IMR-90 (cell line): ENCODE results near the gene TBP. TPM values are rescaled to one million over a fixed set of nuclear protein-coding genes. Genes with fewer than 3 reads are reported as not detected.

Experiments used
- ATAC-seq: fragments of 200-7000 bp; cut with Tn5 transposase; 2 replicates; pipeline ENCODE4 v1.9.1; 2020; ENCODE audit warnings: low read depth, mild to moderate bottlenecking, moderate library complexity
- BruUV-seq: library from RNA; stranded (reverse); fragments of 400-500 nt; replicated peaks from 2 replicates; lab custom pipeline; 2021; lab: Mats Ljungman, UMichigan
- CTCF ChIA-PET: fragments of 300-600 bp; formaldehyde crosslinking; extraction: SDS; loops from one replicate; lab custom pipeline; 2021; ENCODE audit warnings: antibody characterized with exemption; lab: Yijun Ruan, JAX
- POLR2A ChIA-PET: fragments of 300-600 bp; sonication (Branson Sonifier 250); formaldehyde crosslinking; loops from one replicate; lab custom pipeline; 2022; ENCODE audit warnings: antibody characterized with exemption; ENCODE audit not compliant: unreplicated experiment; lab: Charles Lee
- DNase-seq: peaks from one replicate; pipeline ENCODE4 v3.0.0; 2013
- H2AFZ ChIP-seq: replicated peaks from 2 replicates; pipeline ENCODE3; 2013; ENCODE audit warnings: low read length, mild to moderate bottlenecking; ENCODE audit not compliant: poor library complexity
- H2AK5ac ChIP-seq: 2 replicates; pipeline ENCODE4 v1.6.1; 2013; ENCODE audit warnings: low read depth, low read length, inconsistent platforms
- H2AK9ac ChIP-seq: replicated peaks from 2 replicates; pipeline ENCODE3; 2013; ENCODE audit warnings: mild to moderate bottlenecking, low read depth, low read length, moderate library complexity; ENCODE audit not compliant: poor library complexity
- H2BK120ac ChIP-seq: 2 replicates; pipeline ENCODE4 v1.6.1; 2013; ENCODE audit warnings: low read depth, low read length, inconsistent platforms
- H2BK15ac ChIP-seq: 3 replicates; pipeline ENCODE4 v1.6.1; 2013; ENCODE audit warnings: low read depth, low read length, inconsistent platforms
- H2BK20ac ChIP-seq: 2 replicates; pipeline ENCODE4 v1.6.1; 2013; ENCODE audit warnings: low read depth, mild to moderate bottlenecking, inconsistent platforms, low read length, moderate library complexity
- H2BK5ac ChIP-seq: 2 replicates; pipeline ENCODE4 v1.6.1; 2013; ENCODE audit warnings: mild to moderate bottlenecking, low read depth, low read length, inconsistent platforms; ENCODE audit not compliant: poor library complexity, severe bottlenecking
- H3K14ac ChIP-seq: replicated peaks from 2 replicates; pipeline ENCODE4 v1.6.1; 2013; ENCODE audit warnings: low read depth, low read length, inconsistent platforms
- H3K18ac ChIP-seq: 2 replicates; pipeline ENCODE4 v1.6.1; 2013; ENCODE audit warnings: low read depth, low read length, control low read depth
- H3K23ac ChIP-seq: 2 replicates; pipeline ENCODE4 v1.6.1; 2013; ENCODE audit warnings: low read depth, low read length, inconsistent platforms
- H3K27ac ChIP-seq: 2 replicates; pipeline ENCODE4 v1.5.1; 2013; ENCODE audit warnings: mild to moderate bottlenecking, control low read depth, low read length; ENCODE audit not compliant: insufficient read depth
- H3K27me3 ChIP-seq: 2 replicates; pipeline ENCODE4 v1.6.1; 2013; ENCODE audit warnings: low read length; ENCODE audit not compliant: control insufficient read depth, insufficient read depth
- H3K36me3 ChIP-seq: 2 replicates; pipeline ENCODE4 v1.6.1; 2013; ENCODE audit warnings: low read length, mixed read lengths; ENCODE audit not compliant: control insufficient read depth, insufficient read depth
- H3K4ac ChIP-seq: 2 replicates; pipeline ENCODE4 v1.6.1; 2013; ENCODE audit warnings: low read depth, low read length, inconsistent platforms
- H3K4me1 ChIP-seq: 2 replicates; pipeline ENCODE4 v1.6.1; 2013; ENCODE audit warnings: low read length, mixed read lengths; ENCODE audit not compliant: control insufficient read depth, insufficient read depth
- H3K4me2 ChIP-seq: 2 replicates; pipeline ENCODE4 v1.6.1; 2013; ENCODE audit warnings: low read depth, mild to moderate bottlenecking, control low read depth, low read length, moderate library complexity
- H3K4me3 ChIP-seq: 2 replicates; pipeline ENCODE4 v1.5.1; 2013; ENCODE audit warnings: low read depth, mild to moderate bottlenecking, control low read depth, low read length, moderate library complexity; ENCODE audit not compliant: insufficient read depth
- H3K56ac ChIP-seq: 2 replicates; pipeline ENCODE4 v1.6.1; 2013; ENCODE audit warnings: low read length, inconsistent platforms; ENCODE audit not compliant: insufficient read depth; ENCODE audit errors: extremely low read depth
- H3K79me1 ChIP-seq, 2 experiments: 2 replicates each; pipeline ENCODE4 v1.6.1; 2013; ENCODE audit warnings: low read length in 2 of 2, inconsistent platforms in 1 of 2, low read depth in 1 of 2
- H3K9ac ChIP-seq: 2 replicates; pipeline ENCODE4 v1.6.1; 2013; ENCODE audit warnings: low read depth, low read length, control low read depth
- H3K9me1 ChIP-seq: 2 replicates; pipeline ENCODE4 v1.6.1; 2013; ENCODE audit warnings: low read length, inconsistent platforms; ENCODE audit not compliant: insufficient read depth
- H3K9me3 ChIP-seq: 2 replicates; pipeline ENCODE4 v1.6.1; 2013; ENCODE audit warnings: low read length; ENCODE audit not compliant: control insufficient read depth, insufficient read depth
- H4K20me1 ChIP-seq: 2 replicates; pipeline ENCODE4 v1.6.1; 2013; ENCODE audit warnings: low read length, inconsistent platforms; ENCODE audit not compliant: insufficient read depth
- H4K5ac ChIP-seq: 2 replicates; pipeline ENCODE4 v1.6.1; 2013; ENCODE audit warnings: mild to moderate bottlenecking, low read depth, low read length, control low read depth
- H4K8ac ChIP-seq, 2 experiments: 2 replicates each; pipeline ENCODE4 v1.6.1; 2013; ENCODE audit warnings: low read depth in 2 of 2, low read length in 2 of 2, control low read depth in 1 of 2, inconsistent platforms in 1 of 2
- H4K91ac ChIP-seq: 2 replicates; pipeline ENCODE4 v1.6.1; 2013; ENCODE audit warnings: low read depth, low read length, inconsistent platforms; ENCODE audit not compliant: insufficient read depth
- BHLHE40 ChIP-seq: fragments of 150-350 bp; IDR thresholded peaks from 2 replicates; pipeline ENCODE4 v1.6.1; 2016; ENCODE audit warnings: mild to moderate bottlenecking, low read depth, low read length
- CEBPB ChIP-seq: IDR thresholded peaks from 2 replicates; pipeline ENCODE4 v1.6.1; 2012; ENCODE audit warnings: low read depth, low read length, improper control_type of control experiment
- CTCF ChIP-seq: conservative IDR thresholded peaks from 2 replicates; pipeline ENCODE4 v1.5.1; 2012; ENCODE audit warnings: mild to moderate bottlenecking, low read depth, low read length, improper control_type of control experiment
- ELK1 ChIP-seq: fragments of 150-350 bp; IDR thresholded peaks from 2 replicates; pipeline ENCODE4 v1.6.1; 2016; ENCODE audit warnings: low read depth, mild to moderate bottlenecking, low read length, moderate library complexity, borderline replicate concordance
- FOS ChIP-seq: fragments of 150-350 bp; IDR thresholded peaks from 2 replicates; pipeline ENCODE4 v1.6.1; 2016; ENCODE audit warnings: low read depth, low read length
- MAFK ChIP-seq: IDR thresholded peaks from 2 replicates; pipeline ENCODE4 v1.6.1; 2012; ENCODE audit warnings: low read depth, low read length, improper control_type of control experiment
- MAZ ChIP-seq: IDR thresholded peaks from 2 replicates; pipeline ENCODE4 v1.6.1; 2012; ENCODE audit warnings: low read depth, mild to moderate bottlenecking, low read length, improper control_type of control experiment, moderate library complexity, borderline replicate concordance
- MXI1 ChIP-seq: IDR thresholded peaks from 2 replicates; pipeline ENCODE4 v1.6.1; 2012; ENCODE audit warnings: low read depth, mild to moderate bottlenecking, low read length, moderate library complexity, borderline replicate concordance
- NFE2L2 ChIP-seq: fragments of 150-350 bp; IDR thresholded peaks from 2 replicates; pipeline ENCODE4 v1.6.1; 2016; ENCODE audit warnings: low read depth, mild to moderate bottlenecking, low read length
- POLR2A ChIP-seq: IDR thresholded peaks from 2 replicates; pipeline ENCODE4 v1.6.1; 2012; ENCODE audit warnings: mild to moderate bottlenecking, low read depth, low read length
- RAD21 ChIP-seq: IDR thresholded peaks from 2 replicates; pipeline ENCODE4 v1.6.1; 2012; ENCODE audit warnings: low read length, improper control_type of control experiment
- RCOR1 ChIP-seq: IDR thresholded peaks from 2 replicates; pipeline ENCODE4 v1.6.1; 2012; ENCODE audit warnings: mild to moderate bottlenecking, low read length, improper control_type of control experiment; ENCODE audit not compliant: insufficient replicate concordance
- RFX5 ChIP-seq: IDR thresholded peaks from 2 replicates; pipeline ENCODE4 v1.8.0; 2012; ENCODE audit warnings: low read depth, mild to moderate bottlenecking, low read length, moderate library complexity
- WGBS, 2 experiments: methylation state at CpG; one replicate each; pipeline versions ENCODE4 v1.1.5 to v1.1.7; 2013; ENCODE audit warnings: missing lambda C conversion rate in 2 of 2; ENCODE audit not compliant: insufficient read length in 1 of 2; ENCODE audit errors: extremely low coverage in 2 of 2; 5-methylcytosine and 5-hydroxymethylcytosine counted together
- dilution Hi-C: fragments of 300-500 bp; cut with HindIII; formaldehyde crosslinking; loops from one replicate; pipeline ENCODE4 v1.14.3; 2018; ENCODE audit warnings: low sequenced_read_pairs; ENCODE audit not compliant: unreplicated experiment
- in situ Hi-C: fragments of 300-500 bp; cut with MboI; formaldehyde crosslinking; loops from 3 replicates; pipeline ENCODE4 v1.14.3; 2019; ENCODE audit warnings: low sequenced_read_pairs, inconsistent platforms, mixed read lengths
- intact Hi-C: fragments of 100-400 bp; cut with micrococcal nuclease; formaldehyde crosslinking; loops from 2 replicates; pipeline ENCODE4 v1.10.0; 2022
- polyA plus RNA-seq, 3 experiments: library from polyadenylated mRNA; depleted of rRNA; stranded (reverse); fragments of >200 nt; gene quantifications; 2 replicates each; pipeline ENCODE4 v1.2.3, GENCODE V29; 2012; ENCODE audit warnings: low replicate concordance in 1 of 3
- total RNA-seq: library from RNA; depleted of rRNA; stranded (reverse); fragments of >200 nt; gene quantifications from 2 replicates; pipeline ENCODE4 v1.2.3, GENCODE V29; 2012
- TF ChIP-seq, protein P1 (sequence below): fragments of 150-350 bp; IDR thresholded peaks from 2 replicates; pipeline ENCODE4 v1.6.1; 2017; ENCODE audit warnings: mild to moderate bottlenecking, antibody characterized with exemption, low read length, low read depth

The TBP gene
- total and polyA plus RNA-seq, 2 of the 4 experiments (the other 2 are of a cell fraction), result 8.8 to 12.5 TPM

GRCh38 chr6:170584181-170584953 lies 30.2 kb downstream of the TBP start, which contains the start of gene PDCD2:
PDCD2 (minus strand) TSS chr6:170584637; CDS start chr6:170584581, 56 bp downstream.
- Histone ChIP-seq H2AK5ac (peak within 1 kb of the TSS; percentile 29; the same call in 1 of the 2 replicates), H3K36me3 (peaks cover 12% of the 10 kb centered on the region), H3K79me1 (peaks cover 11 to 29% of the 10 kb centered on the region in 2 experiments; a peak in 3 of 4 replicates), H3K4ac (peak within 1 kb of the TSS; percentile 84), H3K9ac (peak within 1 kb of the TSS; percentile 92), H3K9me3 (no peaks in the 10 kb centered on the region), H4K20me1 (no peaks in the 10 kb centered on the region; the same call in 1 of the 2 replicates), H2BK5ac (peak within 1 kb of the TSS; percentile 53), H3K14ac (peak within 1 kb of the TSS; percentile 83), H3K27me3 (no peaks in the 10 kb centered on the region), H4K91ac (peak within 1 kb of the TSS; percentile 24; the same call in 1 of the 2 replicates), H2BK120ac (no peak within 1 kb of the TSS), H2BK15ac (no peak within 1 kb of the TSS), H3K18ac (no peak within 1 kb of the TSS; the same call in 1 of the 2 replicates), H3K56ac (peak within 1 kb of the TSS; percentile 66), H4K5ac (peak within 1 kb of the TSS; percentile 47), H4K8ac (peak within 1 kb of the TSS; percentile 79 to 83), H3K4me3 (peak within 1 kb of the TSS; percentile 70), H3K27ac (peak within 1 kb of the TSS; percentile 72), H3K9me1 (no peaks in the 10 kb centered on the region; the same call in 1 of the 2 replicates), H2AK9ac (peak within 1 kb of the TSS; percentile 90), H3K4me1 (peaks cover 3% of the 10 kb centered on the region; the same call in 1 of the 2 replicates), H2BK20ac (no peak within 1 kb of the TSS), H3K23ac (peak within 1 kb of the TSS; percentile 93), H3K4me2 (peak within 1 kb of the TSS; percentile 91), H2AFZ (peak within 1 kb of the TSS; percentile 91)
- ATAC-seq, result peak; percentile 99
- BruUV-seq, result no TSS peak
- in situ Hi-C loops (no loop called here), dilution Hi-C loops (no loop called here), intact Hi-C loops (no loop called here)
- ChIA-PET POLR2A (no interaction called here), CTCF (interaction anchor here (0.6 kb wide), 1 partner anchor 50 kb away, joined by 3 read pairs; no protein-coding TSS in a partner anchor)
- peak; percentile 88 for DNase-seq
- 0% methylated on average over 41 of the region's 81 CpGs; no CpG with 5 or more reads in 1 of the 2 experiments for WGBS, 2 experiments
- TF ChIP-seq CTCF (no peak), CEBPB (peak; percentile 17; the same call in 1 of the 2 replicates), RCOR1 (no peak), MXI1 (peak; percentile 86), ELK1 (no peak), BHLHE40 (no peak; the same call in 1 of the 2 replicates), MAFK (no peak), RFX5 (no peak), MAZ (no peak), FOS (no peak), RAD21 (no peak), NFE2L2 (no peak), POLR2A (peak; percentile 76)
- TF ChIP-seq, protein P1, sequence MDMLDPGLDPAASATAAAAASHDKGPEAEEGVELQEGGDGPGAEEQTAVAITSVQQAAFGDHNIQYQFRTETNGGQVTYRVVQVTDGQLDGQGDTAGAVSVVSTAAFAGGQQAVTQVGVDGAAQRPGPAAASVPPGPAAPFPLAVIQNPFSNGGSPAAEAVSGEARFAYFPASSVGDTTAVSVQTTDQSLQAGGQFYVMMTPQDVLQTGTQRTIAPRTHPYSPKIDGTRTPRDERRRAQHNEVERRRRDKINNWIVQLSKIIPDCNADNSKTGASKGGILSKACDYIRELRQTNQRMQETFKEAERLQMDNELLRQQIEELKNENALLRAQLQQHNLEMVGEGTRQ, result no peak
